Astrocyte (in vitro differentiated cells and primary cell): ENCODE data around the gene SLC8A3. TPM values are rescaled to one million over a fixed set of nuclear protein-coding genes. Genes with fewer than 3 reads are reported as not detected.

ENCODE experiments used
- DNase-seq: peaks from one replicate; pipeline ENCODE4 v3.0.0-alpha.2; 2010; ENCODE audit warnings: low read depth
- FAIRE-seq: peaks from 2 replicates; lab custom pipeline; 2011; peaks lifted over from hg19 to GRCh38; lab: Jason Lieb, UNC
- H2AFZ ChIP-seq: 2 replicates; pipeline ENCODE4 v1.6.0; 2012; ENCODE audit warnings: low read depth, low read length, inconsistent platforms
- H3K27ac ChIP-seq: 2 replicates; pipeline ENCODE4 v1.5.1; 2011; ENCODE audit warnings: low read depth, low read length, inconsistent platforms
- H3K27me3 ChIP-seq: 2 replicates; pipeline ENCODE4 v1.6.0; 2011; ENCODE audit warnings: low read length, inconsistent platforms; ENCODE audit not compliant: insufficient read depth
- H3K36me3 ChIP-seq: 2 replicates; pipeline ENCODE4 v1.5.1; 2011; ENCODE audit warnings: low read length, inconsistent platforms; ENCODE audit not compliant: insufficient read depth
- H3K4me1 ChIP-seq: 2 replicates; pipeline ENCODE4 v1.5.1; 2011; ENCODE audit warnings: low read length, inconsistent platforms; ENCODE audit not compliant: insufficient read depth
- H3K4me2 ChIP-seq: 2 replicates; pipeline ENCODE4 v1.6.0; 2012; ENCODE audit warnings: low read length, inconsistent platforms
- H3K4me3 ChIP-seq: 2 replicates; pipeline ENCODE4 v1.5.1; 2011; ENCODE audit warnings: low read depth, mild to moderate bottlenecking, low read length, inconsistent platforms; ENCODE audit not compliant: insufficient read depth
- H3K79me2 ChIP-seq: 2 replicates; pipeline ENCODE4 v1.6.0; 2012; ENCODE audit warnings: mild to moderate bottlenecking, low read length, inconsistent platforms; ENCODE audit not compliant: insufficient read depth
- H3K9ac ChIP-seq: 2 replicates; pipeline ENCODE4 v1.6.0; 2012; ENCODE audit warnings: mild to moderate bottlenecking, low read length, inconsistent platforms
- H3K9me3 ChIP-seq: 2 replicates; pipeline ENCODE4 v1.5.1; 2012; ENCODE audit warnings: low read depth, mild to moderate bottlenecking, low read length, inconsistent platforms; ENCODE audit not compliant: insufficient read depth
- H4K20me1 ChIP-seq: 2 replicates; pipeline ENCODE4 v1.6.0; 2012; ENCODE audit warnings: low read length, inconsistent platforms; ENCODE audit not compliant: insufficient read depth
- H3K27ac Mint-ChIP-seq: one replicate; pipeline ENCODE4 v1.8.0; 2021; ENCODE audit warnings: mild to moderate bottlenecking, mixed read lengths; ENCODE audit not compliant: unreplicated experiment
- H3K27me3 Mint-ChIP-seq: one replicate; pipeline ENCODE4 v1.8.0; 2021; ENCODE audit warnings: low read depth, mixed read lengths; ENCODE audit not compliant: unreplicated experiment
- H3K36me3 Mint-ChIP-seq: one replicate; pipeline ENCODE4 v1.8.0; 2021; ENCODE audit warnings: low read depth, mixed read lengths; ENCODE audit not compliant: unreplicated experiment
- H3K4me1 Mint-ChIP-seq: one replicate; pipeline ENCODE4 v1.8.0; 2021; ENCODE audit warnings: low read depth, mixed read lengths; ENCODE audit not compliant: unreplicated experiment
- H3K4me3 Mint-ChIP-seq: one replicate; pipeline ENCODE4 v1.8.0; 2021; ENCODE audit warnings: mild to moderate bottlenecking, moderate library complexity, mixed read lengths; ENCODE audit not compliant: unreplicated experiment
- H3K9me3 Mint-ChIP-seq: one replicate; pipeline ENCODE4 v1.8.0; 2021; ENCODE audit warnings: mild to moderate bottlenecking, mixed read lengths; ENCODE audit not compliant: unreplicated experiment
- EZH2 ChIP-seq: IDR thresholded peaks from 2 replicates; pipeline ENCODE4 v1.6.1; 2012; ENCODE audit warnings: mild to moderate bottlenecking, low read length, inconsistent platforms; ENCODE audit not compliant: insufficient read depth
- total RNA-seq: library from RNA; stranded (reverse); gene quantifications from 2 replicates; pipeline ENCODE4 v1.2.1, GENCODE V29; 2021
- TF ChIP-seq, protein P1 (sequence below): IDR thresholded peaks from 2 replicates; pipeline ENCODE4 v1.5.1; 2011; ENCODE audit warnings: low read depth, mild to moderate bottlenecking, inconsistent platforms, low read length, moderate library complexity; ENCODE audit not compliant: insufficient read depth

Gene SLC8A3
- total RNA-seq, 1 donor from 2014 or later, result 0.45 TPM

DNA sequence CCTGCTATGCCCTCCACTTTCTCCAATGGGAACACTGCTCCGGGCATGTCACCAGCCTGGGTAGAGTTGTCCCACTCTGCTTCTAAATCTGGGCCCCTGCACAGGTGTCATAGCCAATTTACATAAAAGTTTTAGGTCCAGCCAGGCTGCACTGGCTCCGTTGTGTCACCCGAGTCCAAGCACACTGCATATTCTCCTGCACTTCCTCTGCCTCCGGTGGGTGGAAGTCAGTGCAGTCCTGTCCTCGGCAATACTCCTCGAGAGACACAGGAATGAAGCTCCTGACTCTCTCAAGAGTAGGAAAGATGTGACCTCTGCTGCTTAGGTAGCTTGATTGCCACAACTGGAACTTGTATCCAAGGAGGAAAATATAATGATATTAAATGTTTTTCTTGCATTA is 15.2 kb downstream of the SLC8A3 start:
- H3K36me3 ChIP-seq, result no peaks in the 10 kb centered on the region
- no peaks in the 10 kb centered on the region for H3K4me1 ChIP-seq
- H3K27me3 ChIP-seq, result no peaks in the 10 kb centered on the region
- no peak overlapping the region for H3K4me3 ChIP-seq
- Mint-ChIP-seq H3K36me3 (no peaks in the 10 kb centered on the region), H3K27me3 (peaks cover 31% of the 10 kb centered on the region), H3K27ac (no peak overlapping the region), H3K4me1 (no peaks in the 10 kb centered on the region), H3K4me3 (no peak overlapping the region), H3K9me3 (peaks cover 6% of the 10 kb centered on the region)
- H3K9me3 ChIP-seq, result peaks cover 6% of the 10 kb centered on the region
- no peaks in the 10 kb centered on the region for H3K79me2 ChIP-seq
- no peak overlapping the region for H3K27ac ChIP-seq
- FAIRE-seq (no peak), DNase-seq (no peak)
- no peak overlapping the region for H3K9ac ChIP-seq
- no peak overlapping the region for H2AFZ ChIP-seq
- H3K4me2 ChIP-seq, result no peak overlapping the region
- H4K20me1 ChIP-seq, result no peaks in the 10 kb centered on the region
- TF ChIP-seq EZH2, result no peak
- TF ChIP-seq, protein P1, sequence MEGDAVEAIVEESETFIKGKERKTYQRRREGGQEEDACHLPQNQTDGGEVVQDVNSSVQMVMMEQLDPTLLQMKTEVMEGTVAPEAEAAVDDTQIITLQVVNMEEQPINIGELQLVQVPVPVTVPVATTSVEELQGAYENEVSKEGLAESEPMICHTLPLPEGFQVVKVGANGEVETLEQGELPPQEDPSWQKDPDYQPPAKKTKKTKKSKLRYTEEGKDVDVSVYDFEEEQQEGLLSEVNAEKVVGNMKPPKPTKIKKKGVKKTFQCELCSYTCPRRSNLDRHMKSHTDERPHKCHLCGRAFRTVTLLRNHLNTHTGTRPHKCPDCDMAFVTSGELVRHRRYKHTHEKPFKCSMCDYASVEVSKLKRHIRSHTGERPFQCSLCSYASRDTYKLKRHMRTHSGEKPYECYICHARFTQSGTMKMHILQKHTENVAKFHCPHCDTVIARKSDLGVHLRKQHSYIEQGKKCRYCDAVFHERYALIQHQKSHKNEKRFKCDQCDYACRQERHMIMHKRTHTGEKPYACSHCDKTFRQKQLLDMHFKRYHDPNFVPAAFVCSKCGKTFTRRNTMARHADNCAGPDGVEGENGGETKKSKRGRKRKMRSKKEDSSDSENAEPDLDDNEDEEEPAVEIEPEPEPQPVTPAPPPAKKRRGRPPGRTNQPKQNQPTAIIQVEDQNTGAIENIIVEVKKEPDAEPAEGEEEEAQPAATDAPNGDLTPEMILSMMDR, result no peak

DNA sequence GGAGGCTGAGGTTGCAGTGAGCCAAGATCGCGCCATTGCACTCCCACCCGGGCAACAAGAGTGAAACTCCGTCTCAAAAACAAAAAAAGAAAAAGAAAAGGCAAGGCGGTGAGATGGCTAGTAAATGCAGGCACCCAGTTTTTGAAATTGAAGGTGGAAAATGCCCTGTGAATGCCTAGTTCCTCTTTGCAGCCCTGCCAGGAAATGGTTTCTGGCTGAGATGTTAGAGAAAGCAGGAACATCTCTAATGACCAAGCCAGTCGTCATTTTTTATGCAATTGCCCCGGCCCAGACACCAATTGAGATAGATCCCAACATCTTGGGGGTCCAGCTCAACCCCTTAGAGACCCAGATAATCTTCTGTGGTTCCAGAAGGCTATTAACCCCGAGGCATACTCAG is 17.0 kb downstream of the SLC8A3 start:
- no peaks in the 10 kb centered on the region for H3K79me2 ChIP-seq
- Mint-ChIP-seq H3K4me3 (no peak overlapping the region), H3K27me3 (peaks cover 43% of the 10 kb centered on the region), H3K4me1 (no peaks in the 10 kb centered on the region), H3K9me3 (peaks cover 8% of the 10 kb centered on the region), H3K36me3 (no peaks in the 10 kb centered on the region), H3K27ac (no peak overlapping the region)
- no peaks in the 10 kb centered on the region for H3K36me3 ChIP-seq
- H3K27ac ChIP-seq, result no peak overlapping the region
- no peak overlapping the region for H2AFZ ChIP-seq
- H3K4me3 ChIP-seq, result no peak overlapping the region
- no peak overlapping the region for H3K9ac ChIP-seq
- no peak overlapping the region for H3K4me2 ChIP-seq
- no peaks in the 10 kb centered on the region for H3K4me1 ChIP-seq
- no peaks in the 10 kb centered on the region for H4K20me1 ChIP-seq
- no peaks in the 10 kb centered on the region for H3K27me3 ChIP-seq
- no peak for FAIRE-seq
- no peak for TF ChIP-seq EZH2
- TF ChIP-seq, protein P1, result no peak
- no peak for DNase-seq
- H3K9me3 ChIP-seq, result peaks cover 6% of the 10 kb centered on the region

DNA sequence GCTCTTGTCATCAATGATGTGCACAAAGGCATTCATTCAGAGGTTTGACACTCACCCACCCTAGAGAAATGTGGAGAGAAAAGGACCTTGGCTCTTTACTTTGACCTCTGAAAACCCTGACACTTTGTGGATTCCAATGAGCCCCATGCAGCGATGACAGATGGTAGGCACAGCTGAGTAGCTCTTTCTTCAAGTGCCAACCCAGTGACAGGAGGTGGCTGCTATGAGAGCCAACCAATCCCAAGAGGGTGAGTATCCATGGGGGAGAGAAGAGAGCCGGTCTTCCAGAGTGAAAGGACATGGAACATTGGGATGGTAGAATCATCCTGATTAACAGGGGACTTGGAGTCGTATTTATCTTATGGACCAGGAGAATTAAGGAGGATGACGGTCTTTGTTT is 17.8 kb downstream of the SLC8A3 start:
- Mint-ChIP-seq H3K36me3 (no peaks in the 10 kb centered on the region), H3K9me3 (peaks cover 8% of the 10 kb centered on the region)
- no peaks in the 10 kb centered on the region for H3K4me1 ChIP-seq

More for the DNA sequence above, 17.8 kb downstream of the SLC8A3 start:
- no peak for FAIRE-seq
- peaks cover 6% of the 10 kb centered on the region for H3K9me3 ChIP-seq
- no peaks in the 10 kb centered on the region for H3K27me3 ChIP-seq
- no peak overlapping the region for H2AFZ ChIP-seq
- no peak overlapping the region for H3K9ac ChIP-seq
- Mint-ChIP-seq H3K27me3 (peaks cover 50% of the 10 kb centered on the region), H3K27ac (no peak overlapping the region), H3K4me3 (no peak overlapping the region), H3K4me1 (no peaks in the 10 kb centered on the region)
- H4K20me1 ChIP-seq, result no peaks in the 10 kb centered on the region
- TF ChIP-seq, protein P1, result no peak
- no peak for TF ChIP-seq EZH2
- H3K4me3 ChIP-seq, result no peak overlapping the region
- H3K27ac ChIP-seq, result no peak overlapping the region
- H3K4me2 ChIP-seq, result no peak overlapping the region
- H3K36me3 ChIP-seq, result no peaks in the 10 kb centered on the region
- no peak for DNase-seq
- no peaks in the 10 kb centered on the region for H3K79me2 ChIP-seq
